ENCODE results near the gene SERPINA3.

DNA sequence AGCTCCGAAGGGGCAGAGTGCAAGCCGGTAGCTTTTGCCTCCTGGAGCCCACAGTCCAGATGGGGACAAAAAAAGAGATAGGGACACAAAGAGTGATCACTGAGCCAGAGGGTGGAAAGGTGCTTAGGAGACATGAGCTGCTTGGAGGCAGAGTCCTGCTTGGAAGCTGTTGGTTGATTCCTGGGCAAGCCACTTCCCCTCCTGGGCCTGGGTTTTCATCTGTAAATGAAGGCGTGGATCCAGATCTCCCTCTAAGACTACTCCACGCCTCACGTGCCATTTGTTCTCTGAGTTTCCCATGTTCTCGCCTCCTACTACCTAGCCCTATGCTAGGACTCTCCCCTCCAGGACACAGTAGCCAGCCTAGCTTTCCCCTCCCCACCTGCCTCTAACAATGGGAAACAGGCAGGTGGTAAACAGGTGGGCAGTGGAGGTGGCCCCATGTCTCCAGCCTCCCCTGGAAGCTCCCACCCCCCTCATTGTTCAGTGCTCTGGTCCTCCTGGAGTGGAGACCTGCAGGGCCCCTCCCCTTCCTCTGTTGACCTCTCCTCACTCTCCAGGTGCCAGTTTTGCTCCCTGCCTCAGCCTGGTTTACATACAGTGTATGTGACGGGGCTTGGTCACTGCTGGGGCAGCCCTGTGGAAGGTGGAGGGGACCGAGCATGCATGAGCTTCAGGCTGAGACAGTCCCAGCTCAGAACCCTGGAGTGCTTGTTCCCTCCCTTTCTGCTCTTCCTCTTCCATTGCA, 3.8 kb downstream of the SERPINA3 start:
- TF ChIP-seq, protein P1, sequence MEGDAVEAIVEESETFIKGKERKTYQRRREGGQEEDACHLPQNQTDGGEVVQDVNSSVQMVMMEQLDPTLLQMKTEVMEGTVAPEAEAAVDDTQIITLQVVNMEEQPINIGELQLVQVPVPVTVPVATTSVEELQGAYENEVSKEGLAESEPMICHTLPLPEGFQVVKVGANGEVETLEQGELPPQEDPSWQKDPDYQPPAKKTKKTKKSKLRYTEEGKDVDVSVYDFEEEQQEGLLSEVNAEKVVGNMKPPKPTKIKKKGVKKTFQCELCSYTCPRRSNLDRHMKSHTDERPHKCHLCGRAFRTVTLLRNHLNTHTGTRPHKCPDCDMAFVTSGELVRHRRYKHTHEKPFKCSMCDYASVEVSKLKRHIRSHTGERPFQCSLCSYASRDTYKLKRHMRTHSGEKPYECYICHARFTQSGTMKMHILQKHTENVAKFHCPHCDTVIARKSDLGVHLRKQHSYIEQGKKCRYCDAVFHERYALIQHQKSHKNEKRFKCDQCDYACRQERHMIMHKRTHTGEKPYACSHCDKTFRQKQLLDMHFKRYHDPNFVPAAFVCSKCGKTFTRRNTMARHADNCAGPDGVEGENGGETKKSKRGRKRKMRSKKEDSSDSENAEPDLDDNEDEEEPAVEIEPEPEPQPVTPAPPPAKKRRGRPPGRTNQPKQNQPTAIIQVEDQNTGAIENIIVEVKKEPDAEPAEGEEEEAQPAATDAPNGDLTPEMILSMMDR (IDR thresholded peaks at IDR 0.05) = no peak
- no peak for TF ChIP-seq EZH2 (IDR thresholded peaks at IDR 0.05; ENCODE audit: borderline replicate concordance, insufficient read depth, low read depth, low read length, poor library complexity, severe bottlenecking)
